ENCODE results near the gene SUMF2.
"Not testable (repeated sequence)": the region's sequence is repeated elsewhere in the genome, so short reads cannot be mapped to it uniquely, and the experiment has no call there.

SUMF2 gene

GRCh38 chr7:56066376-56066775, 2.3 kb downstream of the SUMF2 start:
- DNase-seq: not testable (repeated sequence)

GRCh38 chr7:56074371-56074791, 10.3 kb downstream of the SUMF2 start:
- DNase-seq: peak; percentile 73 to 85

- no peak for DNase-seq
Measured at GRCh38 chr7:56077681-56078080, 13.6 kb downstream of the SUMF2 start.

- no peak for DNase-seq
Measured at GRCh38 chr7:56078196-56078595, 14.1 kb downstream of the SUMF2 start.

GRCh38 chr7:56079450-56080185, 15.5 kb downstream of the SUMF2 start:
- DNase-seq: peak in 1 of 2 experiments; percentile 12

GRCh38 chr7:56080726-56081435, 16.8 kb downstream of the SUMF2 start:
- not testable (repeated sequence) for DNase-seq

- DNase-seq: no peak
Measured at GRCh38 chr7:56081626-56082340, 17.7 kb downstream of the SUMF2 start.

- no peak for DNase-seq
Measured at GRCh38 chr7:56083150-56083785, 19.2 kb downstream of the SUMF2 start.

DNA sequence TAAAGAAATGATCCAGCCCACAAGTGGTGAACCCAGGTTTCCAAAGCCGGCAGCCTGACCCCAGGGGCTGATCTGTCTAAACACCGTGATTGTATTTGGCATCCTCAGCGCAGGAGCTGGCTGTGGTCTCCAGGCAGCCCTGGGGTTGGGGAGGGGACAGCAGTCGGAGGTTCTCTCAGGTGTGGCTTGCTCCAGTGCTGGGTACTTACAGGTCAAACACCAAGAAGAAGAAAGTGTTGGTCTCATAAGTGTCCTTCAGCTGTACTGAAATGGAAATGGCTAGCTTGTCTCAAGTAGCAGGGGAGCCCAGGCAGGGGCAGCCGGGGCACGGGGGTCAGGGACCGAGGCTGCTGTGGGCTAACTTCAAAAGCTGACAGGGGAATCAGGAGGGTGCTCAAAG, 22.7 kb downstream of the SUMF2 start:
- DNase-seq: no peak

- DNase-seq: no peak
Measured at GRCh38 chr7:56087445-56087844, 23.4 kb downstream of the SUMF2 start.

DNA sequence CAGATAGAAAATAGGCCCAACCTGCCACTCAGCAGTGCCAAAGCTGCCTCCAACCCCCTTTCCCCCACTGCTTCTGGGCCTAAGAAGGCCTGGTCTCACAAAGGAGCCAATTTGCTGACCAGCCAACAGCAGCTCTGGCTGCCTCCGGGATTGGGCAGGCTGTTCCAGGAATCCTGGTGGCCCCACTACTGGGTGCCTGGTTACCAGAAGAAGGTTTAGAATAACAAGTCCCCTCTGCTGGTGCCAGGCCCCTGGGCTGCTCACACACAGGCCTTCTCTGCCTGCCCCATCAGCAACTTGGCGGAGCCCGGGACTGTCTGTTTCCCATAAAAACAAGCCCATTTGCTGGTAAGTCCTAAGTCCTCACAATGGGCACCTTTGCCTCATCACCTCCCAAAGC, 27.5 kb downstream of the SUMF2 start:
- DNase-seq: no peak

GRCh38 chr7:56092388-56092787, 28.3 kb downstream of the SUMF2 start:
- not testable (repeated sequence) for DNase-seq

DNA sequence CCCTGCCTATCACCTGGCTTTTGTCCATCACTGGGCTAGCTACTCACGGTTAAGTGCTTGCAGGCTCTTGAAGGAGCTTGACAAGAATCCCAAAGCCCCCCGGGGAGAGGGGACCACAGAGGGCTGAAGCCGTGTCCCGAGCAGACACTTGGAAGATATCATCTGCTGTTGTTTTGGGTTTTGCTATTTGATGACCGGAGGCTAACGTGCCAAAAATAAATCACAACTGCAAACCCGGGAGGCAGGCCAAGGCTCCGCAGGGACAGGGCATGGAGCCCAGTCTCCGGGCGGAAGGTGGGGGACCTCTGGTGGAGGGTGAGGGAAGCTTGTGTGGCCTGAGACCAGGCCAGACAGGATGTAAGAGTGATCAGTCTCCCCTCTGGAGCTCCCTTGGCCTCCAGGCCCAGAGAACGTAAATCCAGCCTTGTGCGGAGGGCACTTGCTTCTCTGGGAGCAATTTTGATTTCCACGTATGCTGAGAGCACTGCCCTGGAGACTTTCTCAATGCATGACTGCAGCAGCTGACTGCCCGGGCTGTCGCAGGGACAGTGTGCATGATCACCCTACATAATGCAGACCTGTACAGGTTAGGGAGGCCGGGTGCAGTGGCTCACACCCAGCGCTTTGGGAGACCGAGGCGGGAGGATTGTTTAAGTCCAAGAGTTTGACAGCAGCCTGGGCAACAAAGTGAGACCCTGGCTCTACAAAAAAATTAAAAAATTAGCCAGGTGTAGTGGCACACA, 28.9 kb downstream of the SUMF2 start, which contains the start of gene PHKG1:
TSS of gene PHKG1 (minus strand) at position 164 of the 743 bp plus-strand sequence. CDS start 4,011 bp downstream, outside the sequence.
- peak in 1 of 2 experiments; percentile 24 for DNase-seq

- DNase-seq: no peak
Measured at GRCh38 chr7:56097700-56098099, 33.6 kb downstream of the SUMF2 start.

- not testable (repeated sequence) for DNase-seq
Measured at GRCh38 chr7:56098187-56099008, 34.3 kb downstream of the SUMF2 start.

- no peak for DNase-seq
Measured at GRCh38 chr7:56099653-56100052, 35.6 kb downstream of the SUMF2 start.

DNA sequence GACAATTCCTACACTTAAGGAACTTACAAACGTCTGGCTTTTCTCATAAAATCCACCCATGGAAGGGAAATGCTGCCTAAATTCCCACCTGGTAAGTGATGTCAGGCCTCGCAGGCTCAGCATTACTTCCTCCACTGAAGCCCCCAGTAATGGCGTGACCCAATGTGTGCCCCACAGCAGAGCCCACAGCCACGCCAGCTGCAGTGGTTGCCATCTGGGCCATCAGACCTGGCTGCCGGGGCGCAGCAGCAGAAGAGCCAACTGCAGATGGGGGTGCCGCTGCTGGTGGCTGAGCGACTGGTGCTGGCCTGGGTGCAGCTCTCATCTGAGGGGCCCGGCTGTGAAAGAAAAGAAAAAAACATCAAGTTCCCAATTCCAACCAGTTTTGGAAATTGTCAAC, 40.1 kb downstream of the SUMF2 start:
- not testable (repeated sequence) for DNase-seq

GRCh38 chr7:56105508-56105907, 41.4 kb downstream of the SUMF2 start:
- peak in 1 of 2 experiments; percentile 35 for DNase-seq

- peak; percentile 99 for DNase-seq
Measured at GRCh38 chr7:56106108-56107073, 42.3 kb downstream of the SUMF2 start, which contains the start of gene CHCHD2. Gene CHCHD2, minus strand, starts transcription at chr7:56106476. Its CDS starts 63 bp downstream, at chr7:56106413.

DNA sequence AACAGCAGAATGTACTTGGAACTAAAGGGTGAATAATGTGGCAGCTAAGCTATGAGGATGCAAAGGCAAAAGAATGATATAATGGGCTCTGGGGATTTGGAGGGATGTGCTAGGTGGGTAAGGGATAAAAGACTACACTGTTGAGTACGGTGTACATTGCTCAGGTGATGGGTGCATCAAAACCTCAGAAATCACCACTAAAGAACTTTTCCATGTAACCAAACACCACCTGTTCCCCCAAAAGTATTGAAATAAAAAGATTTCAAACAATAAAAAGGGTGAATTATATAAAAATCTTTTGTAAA, 43.8 kb downstream of the SUMF2 start:
- no peak for DNase-seq

Measured in NCI-H526 (cell line).